ENCODE data around the gene FAAP100.

DNA sequence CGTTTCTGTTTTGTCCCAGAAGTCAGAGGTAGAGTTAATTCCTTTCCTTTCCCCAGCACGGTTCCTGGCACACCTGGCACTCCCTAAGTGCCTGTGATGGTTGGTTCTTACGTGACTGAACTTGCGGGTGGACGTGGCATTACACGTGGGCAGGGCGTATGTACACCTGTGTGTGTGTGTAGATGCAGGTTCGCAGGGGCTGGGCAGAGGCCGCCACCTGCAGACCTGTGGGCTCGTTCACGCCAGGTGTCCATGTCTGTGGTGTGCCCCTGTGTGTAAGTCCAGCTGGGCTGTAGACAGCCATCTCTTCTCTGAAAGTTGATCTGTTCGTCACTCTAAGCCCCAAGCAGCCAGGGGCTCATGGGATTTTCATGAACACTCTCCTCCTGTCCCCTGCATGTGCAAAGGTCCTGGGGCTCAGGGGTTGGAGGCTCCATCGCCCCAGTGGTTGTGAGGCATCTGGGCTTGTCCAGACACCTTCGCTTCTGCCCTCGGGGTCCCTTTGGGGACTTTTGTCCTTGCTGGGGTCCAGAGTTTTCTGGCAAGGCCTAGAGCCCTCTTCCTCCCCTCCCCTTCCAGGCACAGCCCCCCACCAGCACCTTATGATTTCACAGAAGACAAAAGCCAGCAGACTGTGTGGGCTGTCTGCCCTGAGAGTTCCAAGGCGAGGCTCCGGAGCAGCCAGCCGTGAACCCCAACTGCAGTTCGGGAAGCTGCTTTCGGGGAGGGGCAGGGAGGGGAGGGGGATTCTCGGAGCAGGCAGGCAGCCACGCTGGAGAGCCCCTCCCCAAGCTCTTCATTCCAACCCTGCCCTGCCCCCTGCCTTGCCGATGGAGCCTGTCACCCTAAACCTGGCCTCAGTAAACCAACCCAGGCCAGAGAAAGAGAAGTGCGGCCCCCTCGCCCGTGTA lies 29.4 kb downstream of the FAAP100 start:
- TF ChIP-seq EZH2 (IDR thresholded peaks at IDR 0.05; ENCODE audit: insufficient read depth, poor library complexity, severe bottlenecking) (no peak), EZH2phosphoT487 (IDR thresholded peaks at IDR 0.05; ENCODE audit: insufficient read depth, low read depth) (no peak)

Measured in GM23248 (cell line).